Stimulated activated naive CD8-positive, alpha-beta T cell treated with anti-CD3 and anti-CD28 coated beads, Interleukin-15, Interleukin-2, amounts not matched to agents 100 ng/mL and 50 ng/mL, for 24 hours (primary cell): ENCODE data around the gene C2orf74.
A peak's percentile ranks its signal among the peaks of the same experiment; 100 is the strongest.
"Not testable (repeated sequence)": the region's sequence is repeated elsewhere in the genome, so short reads cannot be mapped to it uniquely, and the experiment has no call there.

Experiments
- H3K27ac Mint-ChIP-seq: one replicate; pipeline ENCODE4 v1.8.0; 2021; ENCODE audit warnings: mild to moderate bottlenecking, mixed read lengths
- H3K27me3 Mint-ChIP-seq: one replicate; pipeline ENCODE4 v1.8.0; 2021; ENCODE audit warnings: mixed read lengths
- H3K36me3 Mint-ChIP-seq: one replicate; pipeline ENCODE4 v1.8.0; 2021; ENCODE audit warnings: low read depth, mixed read lengths
- H3K4me1 Mint-ChIP-seq: one replicate; pipeline ENCODE4 v1.8.0; 2021; ENCODE audit warnings: low read depth, mixed read lengths
- H3K4me3 Mint-ChIP-seq: one replicate; pipeline ENCODE4 v1.8.0; 2021; ENCODE audit warnings: mild to moderate bottlenecking, mixed read lengths
- H3K9me3 Mint-ChIP-seq: one replicate; pipeline ENCODE4 v1.8.0; 2021; ENCODE audit warnings: mixed read lengths

The C2orf74 gene

GRCh38 chr2:61180686-61181085 is 18.7 kb downstream of the C2orf74 start:
- peak overlapping the region; percentile 95 for H3K4me3 Mint-ChIP-seq
- H3K27ac Mint-ChIP-seq: peak overlapping the region; percentile 71
- peaks cover 62% of the 10 kb centered on the region for H3K4me1 Mint-ChIP-seq
- H3K9me3 Mint-ChIP-seq: no peaks in the 10 kb centered on the region
- H3K36me3 Mint-ChIP-seq: peaks cover 65% of the 10 kb centered on the region
- H3K27me3 Mint-ChIP-seq: no peaks in the 10 kb centered on the region

DNA sequence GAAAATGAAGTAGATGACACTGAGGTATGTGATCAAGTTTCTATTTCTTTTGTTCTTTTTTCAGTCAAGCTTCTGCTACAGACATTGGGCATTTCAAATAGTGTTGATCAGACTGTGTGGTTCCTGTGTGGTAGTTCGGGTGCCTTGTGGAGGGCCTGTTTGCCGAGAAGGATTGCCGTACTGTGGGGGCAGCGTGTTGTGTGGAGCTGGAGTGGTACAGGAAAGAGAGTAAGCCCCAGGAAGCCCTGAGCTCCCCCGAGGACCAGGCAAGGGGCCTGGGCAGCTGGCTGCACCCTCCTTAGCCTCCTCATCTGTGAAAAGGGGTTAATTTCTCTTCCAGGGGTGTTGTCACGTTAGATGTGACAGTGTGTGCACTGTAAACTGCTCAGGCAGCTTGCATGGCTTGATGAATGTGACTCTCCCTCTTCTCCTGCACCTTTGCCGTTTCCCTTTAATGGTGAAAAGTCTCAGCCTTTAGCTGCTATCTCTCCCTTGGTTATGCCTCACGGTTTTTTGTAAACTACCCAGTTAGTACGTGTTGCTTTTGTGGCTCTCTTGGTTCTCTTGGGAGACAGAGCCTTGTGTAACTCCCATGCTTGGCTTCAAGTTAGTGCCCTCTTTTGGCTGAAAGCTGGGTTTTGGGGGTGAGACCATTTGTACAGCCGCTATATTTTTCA is 19.5 kb downstream of the C2orf74 start:
- Mint-ChIP-seq H3K36me3 (peaks cover 73% of the 10 kb centered on the region), H3K4me3 (peak overlapping the region; percentile 65), H3K9me3 (no peaks in the 10 kb centered on the region), H3K27me3 (no peaks in the 10 kb centered on the region), H3K27ac (peak overlapping the region; percentile 71), H3K4me1 (peaks cover 57% of the 10 kb centered on the region)

GRCh38 chr2:61182059-61182383 is 20.0 kb downstream of the C2orf74 start:
- Mint-ChIP-seq H3K4me3 (no peak overlapping the region), H3K27me3 (no peaks in the 10 kb centered on the region), H3K36me3 (peaks cover 78% of the 10 kb centered on the region), H3K27ac (peak overlapping the region; percentile 77), H3K4me1 (peaks cover 53% of the 10 kb centered on the region), H3K9me3 (no peaks in the 10 kb centered on the region)

- no peak overlapping the region for H3K4me3 Mint-ChIP-seq
- H3K27ac Mint-ChIP-seq: no peak overlapping the region
- no peaks in the 10 kb centered on the region for H3K9me3 Mint-ChIP-seq
- H3K36me3 Mint-ChIP-seq: peaks cover 93% of the 10 kb centered on the region
- H3K27me3 Mint-ChIP-seq: no peaks in the 10 kb centered on the region
- H3K4me1 Mint-ChIP-seq: peaks cover 45% of the 10 kb centered on the region
Measured at GRCh38 chr2:61183795-61184194, 21.8 kb downstream of the C2orf74 start.

- Mint-ChIP-seq H3K36me3 (peaks cover 92% of the 10 kb centered on the region), H3K27me3 (no peaks in the 10 kb centered on the region), H3K4me3 (no peak overlapping the region), H3K4me1 (peaks cover 40% of the 10 kb centered on the region), H3K27ac (no peak overlapping the region), H3K9me3 (no peaks in the 10 kb centered on the region)
Measured at GRCh38 chr2:61184263-61184662, 22.3 kb downstream of the C2orf74 start.

DNA sequence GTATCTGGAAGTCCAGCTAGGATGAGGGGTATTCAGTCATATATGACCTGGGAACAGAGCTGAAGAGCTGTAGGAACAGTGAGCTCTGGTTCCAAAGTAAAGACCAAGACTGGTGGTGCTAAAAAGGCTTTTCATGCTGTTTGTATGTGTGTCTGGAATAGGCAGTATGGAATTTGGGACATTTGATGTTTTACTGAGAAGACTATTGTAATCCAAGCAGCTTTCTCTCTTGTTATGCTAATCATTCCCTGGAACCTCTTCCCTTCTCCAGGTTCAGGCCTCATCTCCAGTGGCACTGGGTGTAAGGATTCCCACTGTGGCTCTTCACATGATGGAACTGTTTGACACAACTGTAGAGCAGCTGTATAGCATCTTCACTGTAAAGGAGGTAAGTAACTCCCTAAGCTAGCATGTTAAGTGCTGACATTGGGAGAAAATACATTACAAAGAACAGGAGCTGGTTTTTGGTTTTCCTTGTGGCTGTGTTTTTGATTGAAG is 23.3 kb downstream of the C2orf74 start:
- H3K27me3 Mint-ChIP-seq: no peaks in the 10 kb centered on the region
- no peaks in the 10 kb centered on the region for H3K9me3 Mint-ChIP-seq
- peak overlapping the region; percentile 51 for H3K27ac Mint-ChIP-seq
- H3K4me1 Mint-ChIP-seq: peaks cover 37% of the 10 kb centered on the region
- peaks cover 93% of the 10 kb centered on the region for H3K36me3 Mint-ChIP-seq
- H3K4me3 Mint-ChIP-seq: no peak overlapping the region

GRCh38 chr2:61187085-61187484 is 25.1 kb downstream of the C2orf74 start:
- Mint-ChIP-seq H3K4me1 (peaks cover 29% of the 10 kb centered on the region), H3K36me3 (peaks cover 83% of the 10 kb centered on the region), H3K27me3 (no peaks in the 10 kb centered on the region), H3K4me3 (no peak overlapping the region), H3K9me3 (no peaks in the 10 kb centered on the region), H3K27ac (no peak overlapping the region)

DNA sequence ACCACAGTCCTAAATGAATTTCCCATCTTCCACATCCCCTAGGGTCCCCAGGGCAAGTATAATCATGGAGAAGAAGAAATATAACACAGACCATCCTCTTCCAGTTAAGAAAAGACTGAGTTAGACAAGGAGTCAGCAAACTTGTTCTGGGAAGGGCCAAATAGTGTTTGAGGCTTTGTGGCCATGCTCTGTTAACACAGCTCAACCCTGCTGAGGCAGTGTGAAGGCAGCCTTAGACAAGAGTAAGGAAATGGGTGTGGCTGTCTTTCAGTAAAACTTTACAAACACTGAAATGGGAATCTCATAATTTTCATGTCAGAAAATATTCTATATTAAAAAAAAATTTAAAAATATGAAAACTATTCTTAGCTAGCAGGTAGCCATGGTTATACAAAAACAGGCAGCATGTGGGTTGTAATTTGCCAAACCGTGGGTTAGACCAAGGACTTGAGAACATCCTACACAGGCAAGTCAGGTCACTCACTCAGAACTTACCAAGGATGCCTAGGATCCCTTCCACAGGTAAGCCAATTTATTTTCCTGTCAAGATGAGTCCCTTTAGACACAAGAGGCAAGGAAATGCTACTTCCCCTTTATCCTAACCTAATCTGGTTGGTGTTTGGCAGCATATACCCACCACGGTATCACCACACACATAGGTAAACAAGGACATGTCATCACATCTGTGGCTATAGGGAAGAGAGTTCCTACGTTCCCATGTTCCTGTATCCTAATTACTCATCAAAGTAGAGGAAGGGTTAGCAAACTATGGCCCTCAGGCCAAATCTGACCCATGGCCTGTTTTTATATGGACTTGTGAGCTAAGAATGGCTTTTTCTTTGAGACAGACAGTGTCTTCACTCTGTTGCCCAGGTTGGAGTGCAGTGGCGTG is 31.9 kb downstream of the C2orf74 start:
- peaks cover 38% of the 10 kb centered on the region for H3K36me3 Mint-ChIP-seq
- peaks cover 28% of the 10 kb centered on the region for H3K4me1 Mint-ChIP-seq
- H3K27me3 Mint-ChIP-seq: no peaks in the 10 kb centered on the region
- no peak overlapping the region for H3K4me3 Mint-ChIP-seq
- peak overlapping the region; percentile 30 for H3K27ac Mint-ChIP-seq
- no peaks in the 10 kb centered on the region for H3K9me3 Mint-ChIP-seq

GRCh38 chr2:61194646-61195045 is 32.7 kb downstream of the C2orf74 start:
- peaks cover 27% of the 10 kb centered on the region for H3K4me1 Mint-ChIP-seq
- not testable (repeated sequence) for H3K27ac Mint-ChIP-seq, H3K9me3 Mint-ChIP-seq, H3K4me3 Mint-ChIP-seq, H3K27me3 Mint-ChIP-seq
- peaks cover 39% of the 10 kb centered on the region for H3K36me3 Mint-ChIP-seq

GRCh38 chr2:61196671-61197070 is 34.7 kb downstream of the C2orf74 start:
- no peaks in the 10 kb centered on the region for H3K27me3 Mint-ChIP-seq
- no peak overlapping the region for H3K27ac Mint-ChIP-seq
- H3K36me3 Mint-ChIP-seq: peaks cover 37% of the 10 kb centered on the region
- peaks cover 15% of the 10 kb centered on the region for H3K4me1 Mint-ChIP-seq
- H3K9me3 Mint-ChIP-seq: no peaks in the 10 kb centered on the region
- no peak overlapping the region for H3K4me3 Mint-ChIP-seq

DNA sequence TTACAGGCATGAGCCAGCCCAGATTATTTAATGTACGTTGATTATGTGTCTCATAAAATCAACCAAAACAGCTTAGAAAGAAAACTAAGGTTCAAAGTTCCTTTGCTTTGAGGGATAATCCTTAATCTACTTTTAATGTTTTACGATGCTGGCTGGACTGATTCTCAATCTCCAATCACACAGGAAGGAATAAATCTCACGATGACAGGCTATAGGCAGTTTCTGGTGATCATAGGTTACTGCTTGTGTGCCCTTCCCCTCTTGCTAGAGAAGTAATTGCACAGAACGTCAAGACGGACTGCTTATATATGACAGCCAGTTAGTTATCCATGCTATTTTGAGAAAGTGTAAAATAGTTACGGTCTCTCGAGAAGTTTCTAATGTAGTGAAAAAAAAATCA is 43.1 kb downstream of the C2orf74 start:
- Mint-ChIP-seq H3K4me1 (no peaks in the 10 kb centered on the region), H3K36me3 (peaks cover 77% of the 10 kb centered on the region), H3K9me3 (no peaks in the 10 kb centered on the region), H3K4me3 (no peak overlapping the region), H3K27ac (no peak overlapping the region), H3K27me3 (no peaks in the 10 kb centered on the region)

GRCh38 chr2:61210332-61210981 is 48.5 kb downstream of the C2orf74 start:
- Mint-ChIP-seq H3K9me3 (no peaks in the 10 kb centered on the region), H3K27ac (no peak overlapping the region), H3K36me3 (peaks cover 55% of the 10 kb centered on the region), H3K4me3 (no peak overlapping the region), H3K4me1 (no peaks in the 10 kb centered on the region), H3K27me3 (no peaks in the 10 kb centered on the region)

DNA sequence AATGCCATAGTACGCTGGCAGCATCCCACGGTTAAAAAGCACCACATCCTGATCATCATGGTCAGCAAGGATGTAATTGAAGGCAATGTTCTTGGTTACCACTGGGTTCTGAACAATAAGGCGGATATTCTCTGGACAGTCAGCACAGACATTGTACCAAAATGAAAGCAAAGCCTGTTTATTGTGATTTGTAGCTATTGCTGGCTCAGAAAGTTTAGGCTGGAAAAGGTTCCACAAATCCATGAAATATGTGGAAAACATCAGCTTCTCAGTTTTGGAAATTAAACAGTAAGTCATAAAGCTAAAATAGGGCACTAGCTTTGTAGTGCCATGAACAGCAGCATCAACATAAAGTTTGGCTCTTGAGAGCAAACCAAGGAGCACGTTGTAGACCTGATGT is 52.2 kb downstream of the C2orf74 start:
- Mint-ChIP-seq H3K4me3 (no peak overlapping the region), H3K4me1 (no peaks in the 10 kb centered on the region), H3K36me3 (peaks cover 40% of the 10 kb centered on the region), H3K9me3 (no peaks in the 10 kb centered on the region), H3K27me3 (no peaks in the 10 kb centered on the region), H3K27ac (peak overlapping the region; percentile 51)
